ENCODE data around the gene SLC9A7. TPM values are rescaled to one million over a fixed set of nuclear protein-coding genes. Genes with fewer than 3 reads are reported as not detected.

The SLC9A7 gene
- total and polyA plus RNA-seq, 2 of the 13 experiments (the other 11 are each of a cell fraction or from before 2014, with no cell fraction given) = 5.8 to 7.2 TPM

GRCh38 chrX:46793386-46794143 is 34.6 kb upstream of the SLC9A7 start:
- H3K4me2 ChIP-seq (ENCODE audit: low read depth, low read length) = peak overlapping the region; percentile 23; the same call in 1 of the 2 replicates
- POLR2A ChIA-PET = no interaction called here
- BruUV-seq (replicated peaks) = no TSS peak
- H3K27me3 ChIP-seq (ENCODE audit: control insufficient read depth in 1 of 2, insufficient read depth in 2 of 2, low read length in 2 of 2) = no peaks in the 10 kb centered on the region
- H4K20me1 ChIP-seq (ENCODE audit: insufficient read depth, low read length) = no peaks in the 10 kb centered on the region
- FAIRE-seq (no peak), ATAC-seq (peak; percentile 54; the same call in 2 of the 3 replicates), DNase-seq (ENCODE audit: low spot score) (peak; percentile 20)
- H3K4me1 ChIP-seq (ENCODE audit: insufficient read depth, low read length) = peaks cover 22% of the 10 kb centered on the region
- H2AFZ ChIP-seq (ENCODE audit: low read length) = no peak overlapping the region
- no peak overlapping the region for H3K4me3 ChIP-seq (replicated peaks in 1 of 3; ENCODE audit: insufficient read depth in 1 of 3, low read depth in 2 of 3, low read length in 3 of 3)
- intact Hi-C loops (cut with micrococcal nuclease; ENCODE audit: unreplicated experiment) (no loop called here), in situ Hi-C loops (cut with HindIII; ENCODE audit: extremely low pct_ligation_motif_present, low pct_unique_long_range_greater_than_20kb) (no loop called here)
- no peak overlapping the region for H3K27ac ChIP-seq (ENCODE audit: extremely low read length, insufficient read depth, low read length)
- no peaks in the 10 kb centered on the region for H3K9me3 ChIP-seq (ENCODE audit: low read length)
- H3K36me3 ChIP-seq (replicated peaks in 1 of 2; ENCODE audit: control insufficient read depth in 1 of 2, insufficient read depth in 2 of 2, low read length in 2 of 2) = no peaks in the 10 kb centered on the region
- CTCF ChIA-PET (ENCODE audit: low intra/inter-chr PET ratio, low total read pairs) = no interaction called here
- peak; percentile 62 for TF ChIP-seq CEBPB (IDR thresholded peaks at IDR 0.05; ENCODE audit: borderline replicate concordance, low read depth, low read length)
- TF ChIP-seq JDP2 (CRISPR knock-in tag; IDR thresholded peaks at IDR 0.05; ENCODE audit: borderline replicate concordance) = no peak
- TF ChIP-seq RFX5 (IDR thresholded peaks at IDR 0.05; ENCODE audit: low read depth, low read length) = 0 out of 2 replicates have a peak, but pooled peaks have one; percentile 28
- no peaks in the 10 kb centered on the region for H3K79me2 ChIP-seq (ENCODE audit: insufficient read depth, low read length)
- 24% methylated on average over 6 of the region's 6 CpGs for WGBS (ENCODE audit: low lambda C conversion rate)
- H3K9ac ChIP-seq (ENCODE audit: insufficient read depth, low read depth, low read length) = no peak overlapping the region

- no peak overlapping the region for H3K9ac ChIP-seq (ENCODE audit: insufficient read depth, low read depth, low read length)
- no peaks in the 10 kb centered on the region for H3K79me2 ChIP-seq (ENCODE audit: insufficient read depth, low read length)
- H3K27me3 ChIP-seq (ENCODE audit: control insufficient read depth in 1 of 2, insufficient read depth in 2 of 2, low read length in 2 of 2) = no peaks in the 10 kb centered on the region
- ChIA-PET POLR2A (no interaction called here), CTCF (ENCODE audit: low intra/inter-chr PET ratio, low total read pairs) (no interaction called here)
- H3K4me3 ChIP-seq (replicated peaks in 1 of 3; ENCODE audit: insufficient read depth in 1 of 3, low read depth in 2 of 3, low read length in 3 of 3) = no peak overlapping the region
- no peak for ATAC-seq
- DNase-seq (ENCODE audit: low spot score) = no peak
- H3K36me3 ChIP-seq (replicated peaks in 1 of 2; ENCODE audit: control insufficient read depth in 1 of 2, insufficient read depth in 2 of 2, low read length in 2 of 2) = no peaks in the 10 kb centered on the region
- H3K27ac ChIP-seq (ENCODE audit: extremely low read length, insufficient read depth, low read length) = no peak overlapping the region
- in situ Hi-C loops (cut with HindIII; ENCODE audit: extremely low pct_ligation_motif_present, low pct_unique_long_range_greater_than_20kb) = no loop called here
- H3K9me3 ChIP-seq (ENCODE audit: low read length) = no peaks in the 10 kb centered on the region
- no peak overlapping the region for H2AFZ ChIP-seq (ENCODE audit: low read length)
- BruUV-seq (replicated peaks) = no TSS peak
- intact Hi-C loops (cut with micrococcal nuclease; ENCODE audit: unreplicated experiment) = no loop called here
- no peak overlapping the region for H3K4me2 ChIP-seq (ENCODE audit: low read depth, low read length)
- H4K20me1 ChIP-seq (ENCODE audit: insufficient read depth, low read length) = no peaks in the 10 kb centered on the region
- H3K4me1 ChIP-seq (ENCODE audit: insufficient read depth, low read length) = peaks cover 22% of the 10 kb centered on the region
- no peak for FAIRE-seq
- WGBS (ENCODE audit: low lambda C conversion rate) = 49% methylated on average over 4 of the region's 4 CpGs
- TF ChIP-seq ZNF333 (CRISPR knock-in tag; IDR thresholded peaks at IDR 0.05; ENCODE audit: borderline replicate concordance) = no peak
- TF ChIP-seq MAFG (CRISPR knock-in tag; IDR thresholded peaks at IDR 0.05) = no peak
- TF ChIP-seq DR1 (CRISPR knock-in tag; IDR thresholded peaks at IDR 0.05) = no peak
- TF ChIP-seq ZNF205 (CRISPR knock-in tag; IDR thresholded peaks at IDR 0.05) = no peak
- no peak for TF ChIP-seq TP53 (CRISPR knock-in tag; conservative IDR thresholded peaks at IDR 0.05)
- TF ChIP-seq ZMYM4 (CRISPR knock-in tag; IDR thresholded peaks at IDR 0.05) = no peak
- TF ChIP-seq LBX2 (CRISPR knock-in tag; IDR thresholded peaks at IDR 0.05; ENCODE audit: borderline replicate concordance) = no peak
- no peak for TF ChIP-seq IRF2 (CRISPR knock-in tag; IDR thresholded peaks at IDR 0.05)
- TF ChIP-seq PRMT3 (CRISPR knock-in tag; IDR thresholded peaks at IDR 0.05; ENCODE audit: borderline replicate concordance, low read depth) = no peak
- no peak for TF ChIP-seq TFAP4 (IDR thresholded peaks at IDR 0.05; ENCODE audit: borderline replicate concordance, low read depth)
- TF ChIP-seq ZNF589 (CRISPR knock-in tag; conservative IDR thresholded peaks at IDR 0.05) = no peak
- no peak for TF ChIP-seq SALL2 (CRISPR knock-in tag; IDR thresholded peaks at IDR 0.05)
- no peak for TF ChIP-seq ETV6 (CRISPR knock-in tag; conservative IDR thresholded peaks at IDR 0.05)
- no peak for TF ChIP-seq MYPOP (CRISPR knock-in tag; IDR thresholded peaks at IDR 0.05)
- TF ChIP-seq BCL6 (CRISPR knock-in tag; IDR thresholded peaks at IDR 0.05) = no peak
Measured at GRCh38 chrX:46792810-46793188, 33.9 kb upstream of the SLC9A7 start.

Measured in HepG2 (cell line).